HCT116 (cell line): ENCODE results near the gene MPC1. TPM values are rescaled to one million over a fixed set of nuclear protein-coding genes. Genes with fewer than 3 reads are reported as not detected.

Source experiments
- ATAC-seq: fragments of 200-7000 bp; cut with Tn5 transposase; 2 replicates; pipeline ENCODE4 v1.9.1; 2020; ENCODE audit warnings: mild to moderate bottlenecking, moderate library complexity
- BruUV-seq: library from RNA; stranded (reverse); fragments of 400-500 nt; replicated peaks from 2 replicates; lab custom pipeline; 2021; lab: Mats Ljungman, UMichigan
- CTCF ChIA-PET: fragments of 300-600 bp; sonication (Branson Sonifier 250); formaldehyde crosslinking; loops from one replicate; lab custom pipeline; 2021; ENCODE audit warnings: antibody characterized with exemption; lab: Charles Lee
- POLR2A ChIA-PET: fragments of 300-600, 350-600 bp; sonication (Branson Sonifier 250); formaldehyde crosslinking; loops from one replicate; lab custom pipeline; 2021; ENCODE audit warnings: antibody characterized with exemption; lab: Charles Lee
- RAD21 ChIA-PET, 2 experiments: fragments of 300-600 bp; sonication (Branson Sonifier 250); formaldehyde crosslinking; loops; one replicate each; lab custom pipeline; 2023; ENCODE audit warnings: low total read pairs in 2 of 2; ENCODE audit not compliant: uncharacterized antibody in 2 of 2, unreplicated experiment in 2 of 2, low non-redundant PET in 1 of 2; lab: Charles Lee
- DNase-seq: peaks from one replicate; pipeline ENCODE4 v3.0.0-alpha.2; 2010; ENCODE audit warnings: low read depth, low spot score
- H2AFZ ChIP-seq: fragments of 200-600 bp; shearing (Covaris generic), sonication (generic); 2 replicates; pipeline ENCODE4 v1.6.1; 2017; ENCODE audit warnings: low read depth, mixed run types, mixed read lengths, antibody characterized with exemption, low read length; ENCODE audit not compliant: poor library complexity, severe bottlenecking
- H3K27ac ChIP-seq: 2 replicates; pipeline ENCODE4 v1.5.1; 2012; ENCODE audit warnings: low read depth, low read length
- H3K27me3 ChIP-seq: fragments of 200-600 bp; sonication (generic); 2 replicates; pipeline ENCODE4 v1.6.1; 2016; ENCODE audit warnings: mixed run types, low read length, mixed read lengths; ENCODE audit not compliant: insufficient read depth
- H3K36me3 ChIP-seq, 2 experiments: fragments of 200-500 bp in 1 of 2; fragments of 200-600 bp in 1 of 2; sonication (Bioruptor generic) in 1 of 2; sonication (generic) in 1 of 2; 2 replicates each; pipeline versions ENCODE4 v1.5.1 to v1.6.1; 2014 to 2016; ENCODE audit warnings: low read length in 2 of 2, inconsistent platforms in 1 of 2, mixed read lengths in 1 of 2, mixed run types in 1 of 2; ENCODE audit not compliant: insufficient read depth in 2 of 2, control insufficient read depth in 1 of 2
- H3K4me1 ChIP-seq, 2 experiments: fragments of 200-600 bp in 1 of 2; sonication (generic) in 1 of 2; 2 replicates each; pipeline versions ENCODE4 v1.5.1 to v1.6.1; 2012 to 2017; ENCODE audit warnings: low read length in 2 of 2, inconsistent platforms in 1 of 2, mild to moderate bottlenecking in 1 of 2, mixed read lengths in 1 of 2, mixed run types in 1 of 2, moderate library complexity in 1 of 2; ENCODE audit not compliant: insufficient read depth in 2 of 2, control insufficient read depth in 1 of 2
- H3K4me2 ChIP-seq: fragments of 200-600 bp; sonication (generic); 2 replicates; pipeline ENCODE4 v1.6.1; 2017; ENCODE audit warnings: mixed run types, low read length, mixed read lengths
- H3K4me3 ChIP-seq, 2 experiments: fragments of 200-600 bp in 1 of 2; sonication (generic) in 1 of 2; replicated peaks in 1 of 2; 2 replicates each; pipeline ENCODE4 v1.5.1; 2011 to 2016; ENCODE audit warnings: low read length in 2 of 2, control low read depth in 1 of 2, low read depth in 1 of 2, mild to moderate bottlenecking in 1 of 2, mixed read lengths in 1 of 2, mixed run types in 1 of 2
- H3K79me2 ChIP-seq: fragments of 200-600 bp; sonication (generic); 2 replicates; pipeline ENCODE4 v1.6.1; 2017; ENCODE audit warnings: mild to moderate bottlenecking, mixed run types, low read length, moderate library complexity, mixed read lengths; ENCODE audit not compliant: insufficient read depth
- H3K9ac ChIP-seq: fragments of 200-600 bp; sonication (generic); 2 replicates; pipeline ENCODE4 v1.6.1; 2016; ENCODE audit warnings: low read length, mixed read lengths
- H3K9me2 ChIP-seq: fragments of 200-600 bp; sonication (generic), shearing (Covaris generic); 2 replicates; pipeline ENCODE4 v1.6.1; 2017; ENCODE audit warnings: mixed run types, mild to moderate bottlenecking, moderate library complexity; ENCODE audit not compliant: insufficient read depth
- H3K9me3 ChIP-seq, 2 experiments: fragments of 200-500 bp in 1 of 2; fragments of 200-600 bp in 1 of 2; sonication (Bioruptor generic) in 1 of 2; sonication (generic) in 1 of 2; 2 replicates each; pipeline ENCODE4 v1.6.1; 2014 to 2017; ENCODE audit warnings: low read length in 2 of 2, mixed read lengths in 2 of 2, inconsistent platforms in 1 of 2, low read depth in 1 of 2, mild to moderate bottlenecking in 1 of 2, mixed run types in 1 of 2, moderate library complexity in 1 of 2; ENCODE audit not compliant: control insufficient read depth in 1 of 2, insufficient read depth in 1 of 2
- H4K20me1 ChIP-seq: fragments of 200-600 bp; sonication (generic), shearing (Covaris generic); 2 replicates; pipeline ENCODE4 v1.6.1; 2017; ENCODE audit warnings: mixed run types, mild to moderate bottlenecking, moderate library complexity; ENCODE audit not compliant: insufficient read depth
- CEBPB ChIP-seq: IDR thresholded peaks from 2 replicates; pipeline ENCODE4 v1.6.1; 2012; ENCODE audit warnings: low read depth
- EGR1 ChIP-seq: IDR thresholded peaks from 2 replicates; pipeline ENCODE4 v1.6.1; 2012; ENCODE audit warnings: low read depth
- ELF1 ChIP-seq: IDR thresholded peaks from 2 replicates; pipeline ENCODE4 v1.6.1; 2012; ENCODE audit warnings: low read depth, borderline replicate concordance
- EZH2 ChIP-seq: fragments of 200-600 bp; sonication (generic); IDR thresholded peaks from 2 replicates; pipeline ENCODE4 v1.6.1; 2017; ENCODE audit warnings: antibody characterized with exemption, mixed run types
- JUND ChIP-seq: IDR thresholded peaks from 2 replicates; pipeline ENCODE4 v1.6.1; 2012
- POLR2A ChIP-seq: IDR thresholded peaks from 2 replicates; pipeline ENCODE4 v1.7.0; 2011; ENCODE audit warnings: borderline replicate concordance; ENCODE audit not compliant: insufficient read depth, insufficient read length; ENCODE audit errors: extremely low read depth
- POLR2AphosphoS5 ChIP-seq: IDR thresholded peaks from 2 replicates; pipeline ENCODE4 v1.6.1; 2011; ENCODE audit warnings: mild to moderate bottlenecking, low read depth, low read length, moderate library complexity
- RAD21 ChIP-seq: IDR thresholded peaks from 2 replicates; pipeline ENCODE4 v1.6.1; 2012; ENCODE audit warnings: low read depth, mild to moderate bottlenecking
- SIN3A ChIP-seq: IDR thresholded peaks from 2 replicates; pipeline ENCODE4 v1.6.1; 2012; ENCODE audit warnings: low read depth
- SRF ChIP-seq: IDR thresholded peaks from 2 replicates; pipeline ENCODE4 v1.6.1; 2012; ENCODE audit warnings: low read depth
- intact Hi-C: fragments of 100-400 bp; cut with micrococcal nuclease; formaldehyde crosslinking; loops from 2 replicates; pipeline ENCODE4 v1.10.0; 2022
- total RNA-seq: library from RNA; stranded (reverse); gene quantifications from one replicate; pipeline ENCODE4 v1.2.1, GENCODE V29; 2021; ENCODE audit not compliant: unreplicated experiment
- TF ChIP-seq, protein P1 (sequence below), 3 experiments: fragments of 200-600 bp in 1 of 3; sonication (generic) in 1 of 3; IDR thresholded peaks in 2 of 3; conservative IDR thresholded peaks in 1 of 3; 2 replicates each; pipeline ENCODE4 v1.5.1; 2012 to 2017; ENCODE audit warnings: low read depth in 2 of 3, low read length in 2 of 3, antibody characterized with exemption in 1 of 3, borderline replicate concordance in 1 of 3, control low read depth in 1 of 3, mild to moderate bottlenecking in 1 of 3, mixed read lengths in 1 of 3, mixed run types in 1 of 3, moderate library complexity in 1 of 3; ENCODE audit not compliant: insufficient read depth in 1 of 3
- TF ChIP-seq, protein P2 (sequence below): IDR thresholded peaks from 2 replicates; pipeline ENCODE4 v1.6.1; 2012; ENCODE audit warnings: low read depth
- TF ChIP-seq, protein P3 (sequence below): IDR thresholded peaks from 2 replicates; pipeline ENCODE4 v1.6.1; 2012

The MPC1 gene
- total RNA-seq, 1 experiment from 2014 or later = 15.9 TPM

DNA sequence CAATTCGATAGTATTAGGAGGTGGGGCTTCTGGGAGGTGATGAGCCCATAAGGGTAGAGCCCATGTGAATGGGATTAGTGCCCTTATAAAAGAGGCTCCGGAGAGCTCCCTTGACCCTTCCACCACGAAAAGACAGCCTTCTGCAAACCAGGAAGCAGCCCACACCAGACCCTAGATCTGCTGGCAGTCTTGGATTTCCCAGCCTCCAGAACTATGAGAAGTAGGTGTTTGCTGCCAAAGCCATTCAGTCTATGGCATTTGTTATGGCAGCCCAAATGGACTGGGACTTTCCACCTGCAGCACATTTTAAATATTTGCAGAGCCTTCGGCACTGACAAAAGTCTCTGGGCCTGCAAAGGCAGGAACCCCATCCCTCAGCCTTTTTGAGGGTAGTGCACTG is 28.6 kb downstream of the MPC1 start:
- RAD21 ChIA-PET = no interaction called here
- Histone ChIP-seq H3K79me2 (no peaks in the 10 kb centered on the region), H3K36me3 (no peaks in the 10 kb centered on the region), H3K9me2 (no peaks in the 10 kb centered on the region), H3K4me3 (no peak overlapping the region), H3K4me2 (no peak overlapping the region), H3K9ac (no peak overlapping the region), H2AFZ (no peak overlapping the region), H4K20me1 (no peaks in the 10 kb centered on the region), H3K27ac (no peak overlapping the region), H3K4me1 (no peaks in the 10 kb centered on the region), H3K27me3 (peaks cover 9% of the 10 kb centered on the region), H3K9me3 (no peaks in the 10 kb centered on the region)
- DNase-seq (no peak), ATAC-seq (no peak)
- CTCF ChIA-PET = no interaction called here
- no TSS peak for BruUV-seq
- POLR2A ChIA-PET = no interaction called here
- intact Hi-C loops = no loop called here
- TF ChIP-seq, protein P1, sequence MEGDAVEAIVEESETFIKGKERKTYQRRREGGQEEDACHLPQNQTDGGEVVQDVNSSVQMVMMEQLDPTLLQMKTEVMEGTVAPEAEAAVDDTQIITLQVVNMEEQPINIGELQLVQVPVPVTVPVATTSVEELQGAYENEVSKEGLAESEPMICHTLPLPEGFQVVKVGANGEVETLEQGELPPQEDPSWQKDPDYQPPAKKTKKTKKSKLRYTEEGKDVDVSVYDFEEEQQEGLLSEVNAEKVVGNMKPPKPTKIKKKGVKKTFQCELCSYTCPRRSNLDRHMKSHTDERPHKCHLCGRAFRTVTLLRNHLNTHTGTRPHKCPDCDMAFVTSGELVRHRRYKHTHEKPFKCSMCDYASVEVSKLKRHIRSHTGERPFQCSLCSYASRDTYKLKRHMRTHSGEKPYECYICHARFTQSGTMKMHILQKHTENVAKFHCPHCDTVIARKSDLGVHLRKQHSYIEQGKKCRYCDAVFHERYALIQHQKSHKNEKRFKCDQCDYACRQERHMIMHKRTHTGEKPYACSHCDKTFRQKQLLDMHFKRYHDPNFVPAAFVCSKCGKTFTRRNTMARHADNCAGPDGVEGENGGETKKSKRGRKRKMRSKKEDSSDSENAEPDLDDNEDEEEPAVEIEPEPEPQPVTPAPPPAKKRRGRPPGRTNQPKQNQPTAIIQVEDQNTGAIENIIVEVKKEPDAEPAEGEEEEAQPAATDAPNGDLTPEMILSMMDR (IDR thresholded peaks at IDR 0.05 in 2 of 3, conservative IDR thresholded peaks at IDR 0.05 in 1 of 3; ENCODE audit: borderline replicate concordance in 1 of 3, insufficient read depth in 1 of 3, low read depth in 2 of 3, low read length in 2 of 3) = no peak
- TF ChIP-seq SIN3A (no peak), EZH2 (no peak), ELF1 (no peak), CEBPB (no peak), JUND (no peak), RAD21 (no peak), POLR2A (no peak), EGR1 (no peak), SRF (no peak), POLR2AphosphoS5 (no peak)
- TF ChIP-seq, protein P2, sequence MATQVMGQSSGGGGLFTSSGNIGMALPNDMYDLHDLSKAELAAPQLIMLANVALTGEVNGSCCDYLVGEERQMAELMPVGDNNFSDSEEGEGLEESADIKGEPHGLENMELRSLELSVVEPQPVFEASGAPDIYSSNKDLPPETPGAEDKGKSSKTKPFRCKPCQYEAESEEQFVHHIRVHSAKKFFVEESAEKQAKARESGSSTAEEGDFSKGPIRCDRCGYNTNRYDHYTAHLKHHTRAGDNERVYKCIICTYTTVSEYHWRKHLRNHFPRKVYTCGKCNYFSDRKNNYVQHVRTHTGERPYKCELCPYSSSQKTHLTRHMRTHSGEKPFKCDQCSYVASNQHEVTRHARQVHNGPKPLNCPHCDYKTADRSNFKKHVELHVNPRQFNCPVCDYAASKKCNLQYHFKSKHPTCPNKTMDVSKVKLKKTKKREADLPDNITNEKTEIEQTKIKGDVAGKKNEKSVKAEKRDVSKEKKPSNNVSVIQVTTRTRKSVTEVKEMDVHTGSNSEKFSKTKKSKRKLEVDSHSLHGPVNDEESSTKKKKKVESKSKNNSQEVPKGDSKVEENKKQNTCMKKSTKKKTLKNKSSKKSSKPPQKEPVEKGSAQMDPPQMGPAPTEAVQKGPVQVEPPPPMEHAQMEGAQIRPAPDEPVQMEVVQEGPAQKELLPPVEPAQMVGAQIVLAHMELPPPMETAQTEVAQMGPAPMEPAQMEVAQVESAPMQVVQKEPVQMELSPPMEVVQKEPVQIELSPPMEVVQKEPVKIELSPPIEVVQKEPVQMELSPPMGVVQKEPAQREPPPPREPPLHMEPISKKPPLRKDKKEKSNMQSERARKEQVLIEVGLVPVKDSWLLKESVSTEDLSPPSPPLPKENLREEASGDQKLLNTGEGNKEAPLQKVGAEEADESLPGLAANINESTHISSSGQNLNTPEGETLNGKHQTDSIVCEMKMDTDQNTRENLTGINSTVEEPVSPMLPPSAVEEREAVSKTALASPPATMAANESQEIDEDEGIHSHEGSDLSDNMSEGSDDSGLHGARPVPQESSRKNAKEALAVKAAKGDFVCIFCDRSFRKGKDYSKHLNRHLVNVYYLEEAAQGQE = no peak
- TF ChIP-seq, protein P3, sequence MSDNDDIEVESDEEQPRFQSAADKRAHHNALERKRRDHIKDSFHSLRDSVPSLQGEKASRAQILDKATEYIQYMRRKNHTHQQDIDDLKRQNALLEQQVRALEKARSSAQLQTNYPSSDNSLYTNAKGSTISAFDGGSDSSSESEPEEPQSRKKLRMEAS = no peak
